ENCODE measurements around the gene ABHD4.

GRCh38 chr14:22630066-22630465, 32.0 kb downstream of the ABHD4 start:
- TF ChIP-seq, protein P1, sequence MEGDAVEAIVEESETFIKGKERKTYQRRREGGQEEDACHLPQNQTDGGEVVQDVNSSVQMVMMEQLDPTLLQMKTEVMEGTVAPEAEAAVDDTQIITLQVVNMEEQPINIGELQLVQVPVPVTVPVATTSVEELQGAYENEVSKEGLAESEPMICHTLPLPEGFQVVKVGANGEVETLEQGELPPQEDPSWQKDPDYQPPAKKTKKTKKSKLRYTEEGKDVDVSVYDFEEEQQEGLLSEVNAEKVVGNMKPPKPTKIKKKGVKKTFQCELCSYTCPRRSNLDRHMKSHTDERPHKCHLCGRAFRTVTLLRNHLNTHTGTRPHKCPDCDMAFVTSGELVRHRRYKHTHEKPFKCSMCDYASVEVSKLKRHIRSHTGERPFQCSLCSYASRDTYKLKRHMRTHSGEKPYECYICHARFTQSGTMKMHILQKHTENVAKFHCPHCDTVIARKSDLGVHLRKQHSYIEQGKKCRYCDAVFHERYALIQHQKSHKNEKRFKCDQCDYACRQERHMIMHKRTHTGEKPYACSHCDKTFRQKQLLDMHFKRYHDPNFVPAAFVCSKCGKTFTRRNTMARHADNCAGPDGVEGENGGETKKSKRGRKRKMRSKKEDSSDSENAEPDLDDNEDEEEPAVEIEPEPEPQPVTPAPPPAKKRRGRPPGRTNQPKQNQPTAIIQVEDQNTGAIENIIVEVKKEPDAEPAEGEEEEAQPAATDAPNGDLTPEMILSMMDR (IDR thresholded peaks at IDR 0.05) = no peak
- TF ChIP-seq POLR2AphosphoS5 (IDR thresholded peaks at IDR 0.05; ENCODE audit: insufficient read depth in 1 of 2, low read depth in 1 of 2) = no peak

All from vagina (tissue), 2 donors.